Measurements from ENCODE around the gene MPDU1. TPM values are rescaled to one million over a fixed set of nuclear protein-coding genes. Genes with fewer than 3 reads are reported as not detected.

Gene MPDU1
- total and polyA plus RNA-seq, 2 of the 13 experiments (the other 11 are each of a cell fraction or from before 2014, with no cell fraction given): 112 to 167 TPM

DNA sequence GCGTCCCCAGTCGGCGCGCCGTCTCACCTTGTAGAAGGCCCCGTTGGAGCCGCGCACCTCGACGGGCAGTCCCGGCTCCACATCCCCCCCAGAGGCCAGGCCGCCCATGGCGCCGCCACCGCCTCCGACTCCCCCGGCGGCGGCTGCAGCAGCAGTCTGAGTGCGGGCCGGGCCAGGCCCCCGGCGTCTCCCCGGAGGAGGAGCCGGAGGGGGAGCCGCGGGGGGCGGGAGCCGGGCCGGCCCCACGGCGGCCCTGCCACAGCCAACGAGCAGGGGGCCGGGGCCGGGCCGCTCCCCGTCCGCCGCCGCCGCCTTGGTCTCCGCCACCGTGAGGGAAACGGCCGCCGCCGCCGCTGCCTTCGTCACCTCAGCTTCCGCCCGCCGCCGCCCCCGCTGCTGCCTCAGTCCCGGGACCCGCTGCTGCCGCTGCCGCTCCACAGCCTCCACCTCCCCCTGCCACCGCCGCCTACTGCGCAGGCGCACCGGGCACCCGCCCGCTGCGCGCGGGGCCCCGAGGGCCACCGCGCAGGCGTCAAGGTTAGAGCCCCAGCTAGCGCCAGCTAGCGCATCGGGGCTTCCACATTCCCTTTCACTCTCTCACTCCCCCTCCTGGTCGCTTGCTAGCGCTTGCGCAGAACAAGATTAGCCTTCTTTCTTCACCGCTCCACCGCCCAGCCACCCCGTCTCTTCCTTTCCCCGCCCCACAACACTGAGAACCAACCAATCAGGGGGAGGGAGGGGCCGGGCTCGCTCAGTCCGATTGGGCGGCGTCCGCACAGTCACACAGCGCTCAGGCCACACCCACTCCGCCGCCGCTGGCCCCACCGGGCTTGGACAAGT, 31.0 kb downstream of the MPDU1 start, which contains the start of gene FXR2 (continued):
- TF ChIP-seq PLRG1 (conservative IDR thresholded peaks at IDR 0.05) (no peak), THRA (CRISPR knock-in tag; IDR thresholded peaks at IDR 0.05; ENCODE audit: borderline replicate concordance) (no peak), MED13 (CRISPR knock-in tag; IDR thresholded peaks at IDR 0.05) (0 out of 2 replicates have a peak, but pooled peaks have one; percentile 32), CREM (IDR thresholded peaks at IDR 0.05) (0 out of 2 replicates have a peak, but pooled peaks have one; percentile 31), CREM (CRISPR knock-in tag; IDR thresholded peaks at IDR 0.05) (no peak), PHF8 (CRISPR knock-in tag; IDR thresholded peaks at IDR 0.05) (peak; percentile 60), RELA (CRISPR knock-in tag; IDR thresholded peaks at IDR 0.05) (no peak), ZBTB8A (CRISPR knock-in tag; IDR thresholded peaks at IDR 0.05; ENCODE audit: borderline replicate concordance, low read depth) (no peak), CBX2 (IDR thresholded peaks at IDR 0.05; ENCODE audit: low read depth, low read length) (no peak), CBX2 (CRISPR knock-in tag; IDR thresholded peaks at IDR 0.05; ENCODE audit: low read depth) (no peak), ZNF580 (CRISPR knock-in tag; IDR thresholded peaks at IDR 0.05; ENCODE audit: borderline replicate concordance, low read depth) (no peak), MXI1 (IDR thresholded peaks at IDR 0.05; ENCODE audit: borderline replicate concordance, low read depth, low read length) (peak; percentile 34; the same call in 1 of the 3 replicates), ZIK1 (CRISPR knock-in tag; IDR thresholded peaks at IDR 0.05; ENCODE audit: borderline replicate concordance, low read depth) (peak; percentile 60; the same call in 1 of the 2 replicates), ZNF570 (CRISPR knock-in tag; IDR thresholded peaks at IDR 0.05; ENCODE audit: borderline replicate concordance) (no peak), SKI (IDR thresholded peaks at IDR 0.05; ENCODE audit: partially characterized antibody) (peak; percentile 8), CREB1 (IDR thresholded peaks at IDR 0.05) (peak; percentile 76), CREB1 (CRISPR knock-in tag; IDR thresholded peaks at IDR 0.05) (peak; percentile 75; the same call in 1 of the 2 replicates), THAP11 (CRISPR knock-in tag; IDR thresholded peaks at IDR 0.05) (peak; percentile 64), ZNF777 (CRISPR knock-in tag; IDR thresholded peaks at IDR 0.05) (peak; percentile 85; the same call in 1 of the 2 replicates), PAWR (CRISPR knock-in tag; IDR thresholded peaks at IDR 0.05; ENCODE audit: borderline replicate concordance) (no peak), ISX (CRISPR knock-in tag; conservative IDR thresholded peaks at IDR 0.05) (no peak), MYC (CRISPR knock-in tag; IDR thresholded peaks at IDR 0.05; ENCODE audit: borderline replicate concordance) (0 out of 2 replicates have a peak, but pooled peaks have one; percentile 1), STAT5B (CRISPR knock-in tag; IDR thresholded peaks at IDR 0.05) (no peak), POLR2AphosphoS5 (IDR thresholded peaks at IDR 0.05; ENCODE audit: low read depth, low read length) (no peak), SMAD9 (CRISPR knock-in tag; IDR thresholded peaks at IDR 0.05) (no peak), SMAD3 (CRISPR knock-in tag; IDR thresholded peaks at IDR 0.05) (no peak), REL (CRISPR knock-in tag; conservative IDR thresholded peaks at IDR 0.05) (no peak), GATAD1 (CRISPR knock-in tag; IDR thresholded peaks at IDR 0.05) (no peak; the same call in 1 of the 2 replicates), EHMT2 (IDR thresholded peaks at IDR 0.05; ENCODE audit: borderline replicate concordance, low read depth, low read length) (no peak), ERF (CRISPR knock-in tag; IDR thresholded peaks at IDR 0.05) (peak; percentile 32; the same call in 1 of the 2 replicates)
- TF ChIP-seq, protein P1, sequence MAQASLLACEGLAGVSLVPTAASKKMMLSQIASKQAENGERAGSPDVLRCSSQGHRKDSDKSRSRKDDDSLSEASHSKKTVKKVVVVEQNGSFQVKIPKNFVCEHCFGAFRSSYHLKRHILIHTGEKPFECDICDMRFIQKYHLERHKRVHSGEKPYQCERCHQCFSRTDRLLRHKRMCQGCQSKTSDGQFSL (CRISPR knock-in tag; IDR thresholded peaks at IDR 0.05): no peak
- TF ChIP-seq, protein P2, sequence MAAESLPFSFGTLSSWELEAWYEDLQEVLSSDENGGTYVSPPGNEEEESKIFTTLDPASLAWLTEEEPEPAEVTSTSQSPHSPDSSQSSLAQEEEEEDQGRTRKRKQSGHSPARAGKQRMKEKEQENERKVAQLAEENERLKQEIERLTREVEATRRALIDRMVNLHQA (CRISPR knock-in tag; IDR thresholded peaks at IDR 0.05): no peak

All from HepG2 (cell line).